Progenitor cell of endocrine pancreas (in vitro differentiated cells): ENCODE data around the gene APOM. TPM values are rescaled to one million over a fixed set of nuclear protein-coding genes. Genes with fewer than 3 reads are reported as not detected.

ENCODE experiments used
- DNase-seq: peaks from one replicate; pipeline ENCODE4 v3.0.0; 2021; ENCODE audit warnings: low spot score; ENCODE audit not compliant: unreplicated experiment
- H3K27ac Mint-ChIP-seq: 2 replicates; pipeline ENCODE4 v1.8.0; 2021; ENCODE audit warnings: mild to moderate bottlenecking, moderate library complexity, mixed read lengths
- H3K27me3 Mint-ChIP-seq: 2 replicates; pipeline ENCODE4 v1.8.0; 2021; ENCODE audit warnings: mixed read lengths
- H3K36me3 Mint-ChIP-seq: 2 replicates; pipeline ENCODE4 v1.8.0; 2022; ENCODE audit warnings: mixed read lengths; ENCODE audit not compliant: insufficient read depth
- H3K4me1 Mint-ChIP-seq: 2 replicates; pipeline ENCODE4 v1.8.0; 2021; ENCODE audit warnings: low read depth, mixed read lengths
- H3K4me3 Mint-ChIP-seq: 2 replicates; pipeline ENCODE4 v1.8.0; 2021; ENCODE audit warnings: low read depth, mild to moderate bottlenecking, moderate library complexity, mixed read lengths
- H3K9me3 Mint-ChIP-seq: 2 replicates; pipeline ENCODE4 v1.8.0; 2021; ENCODE audit warnings: low read depth, mixed read lengths
- microRNA-seq: library from miRNA; unstranded; fragments of <30 nt; microRNA quantifications from one replicate; pipeline ENCODE4 v1.1.0, GENCODE V29; 2020; ENCODE audit warnings: borderline number of aligned reads; ENCODE audit not compliant: unreplicated experiment
- total RNA-seq: library from RNA; stranded (reverse); gene quantifications from 2 replicates; pipeline ENCODE4 v1.2.1, GENCODE V29; 2021
- TF ChIP-seq, protein P1 (sequence below): fragments of 200-600 bp; sonication (generic); IDR thresholded peaks from one replicate; pipeline ENCODE4 v1.5.0; 2021; ENCODE audit warnings: antibody characterized with exemption, mild to moderate bottlenecking; ENCODE audit not compliant: unreplicated experiment

The APOM gene
- total RNA-seq, 1 donor from 2014 or later = 7.1 TPM

DNA sequence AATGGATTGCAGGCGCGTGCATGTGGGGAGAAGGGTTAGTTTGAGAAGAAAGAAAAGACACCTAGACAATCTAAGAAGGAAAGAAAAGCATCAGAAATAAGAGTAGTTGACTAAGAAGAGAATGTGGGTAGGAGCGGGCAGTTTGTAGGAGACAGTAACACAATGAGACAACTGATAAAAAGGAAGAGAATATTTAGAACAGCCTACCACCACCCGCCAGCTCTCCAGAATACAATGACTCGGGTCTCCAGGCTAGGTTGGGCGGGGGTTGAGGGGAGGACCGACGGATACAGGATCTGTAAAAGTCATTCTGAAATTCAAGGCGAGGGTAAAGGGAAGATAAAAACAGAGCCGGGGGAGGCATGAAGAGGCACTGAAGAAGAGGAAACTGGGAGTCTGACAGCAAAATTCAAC lies 46.7 kb downstream of the APOM start:
- no peaks in the 10 kb centered on the region for H3K27me3 Mint-ChIP-seq
- H3K4me1 Mint-ChIP-seq = peaks cover 19% of the 10 kb centered on the region
- DNase-seq = no peak
- no peaks in the 10 kb centered on the region for H3K9me3 Mint-ChIP-seq
- TF ChIP-seq, protein P1, sequence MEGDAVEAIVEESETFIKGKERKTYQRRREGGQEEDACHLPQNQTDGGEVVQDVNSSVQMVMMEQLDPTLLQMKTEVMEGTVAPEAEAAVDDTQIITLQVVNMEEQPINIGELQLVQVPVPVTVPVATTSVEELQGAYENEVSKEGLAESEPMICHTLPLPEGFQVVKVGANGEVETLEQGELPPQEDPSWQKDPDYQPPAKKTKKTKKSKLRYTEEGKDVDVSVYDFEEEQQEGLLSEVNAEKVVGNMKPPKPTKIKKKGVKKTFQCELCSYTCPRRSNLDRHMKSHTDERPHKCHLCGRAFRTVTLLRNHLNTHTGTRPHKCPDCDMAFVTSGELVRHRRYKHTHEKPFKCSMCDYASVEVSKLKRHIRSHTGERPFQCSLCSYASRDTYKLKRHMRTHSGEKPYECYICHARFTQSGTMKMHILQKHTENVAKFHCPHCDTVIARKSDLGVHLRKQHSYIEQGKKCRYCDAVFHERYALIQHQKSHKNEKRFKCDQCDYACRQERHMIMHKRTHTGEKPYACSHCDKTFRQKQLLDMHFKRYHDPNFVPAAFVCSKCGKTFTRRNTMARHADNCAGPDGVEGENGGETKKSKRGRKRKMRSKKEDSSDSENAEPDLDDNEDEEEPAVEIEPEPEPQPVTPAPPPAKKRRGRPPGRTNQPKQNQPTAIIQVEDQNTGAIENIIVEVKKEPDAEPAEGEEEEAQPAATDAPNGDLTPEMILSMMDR = no peak
- peaks cover 11% of the 10 kb centered on the region for H3K36me3 Mint-ChIP-seq
- H3K27ac Mint-ChIP-seq = peak overlapping the region; percentile 95
- peak overlapping the region; percentile 96 for H3K4me3 Mint-ChIP-seq

- Mint-ChIP-seq H3K4me1 (peaks cover 18% of the 10 kb centered on the region), H3K4me3 (peak within 1 kb of the TSS; percentile 96), H3K27ac (peak within 1 kb of the TSS; percentile 95), H3K27me3 (no peaks in the 10 kb centered on the region), H3K9me3 (no peaks in the 10 kb centered on the region), H3K36me3 (peaks cover 4% of the 10 kb centered on the region)
- DNase-seq = peak; percentile 92
- TF ChIP-seq, protein P1 = no peak
These were observed 47.4 kb downstream of the APOM start, which contains the start of gene ABHD16A for GRCh38 chr6:31702819-31703716. Gene ABHD16A (minus strand): TSS chr6:31703324. CDS start chr6:31703281, 43 bp downstream.

DNA sequence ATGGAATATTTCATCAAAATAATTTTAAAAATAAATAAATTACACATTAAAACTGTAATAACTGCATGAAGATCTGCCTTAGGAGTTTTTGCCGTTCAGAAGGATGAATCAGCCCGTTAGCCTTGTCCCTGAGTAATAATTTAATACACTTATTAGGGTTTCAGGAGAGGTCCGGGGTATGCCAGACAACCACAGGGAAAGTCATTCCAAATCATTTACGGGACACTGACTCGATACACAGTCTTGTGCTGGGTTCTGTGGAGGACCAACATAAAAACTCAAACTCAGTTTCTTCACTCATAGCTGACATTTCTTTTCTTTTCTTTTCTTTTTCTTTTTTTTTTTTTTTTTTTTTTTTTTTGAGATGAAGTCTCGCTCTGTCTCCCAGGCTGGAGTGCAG lies 50.2 kb downstream of the APOM start:
- TF ChIP-seq, protein P1 = no peak
- H3K9me3 Mint-ChIP-seq = no peaks in the 10 kb centered on the region
- no peak overlapping the region for H3K27ac Mint-ChIP-seq
- DNase-seq = no peak
- H3K4me3 Mint-ChIP-seq = no peak overlapping the region
- peaks cover 15% of the 10 kb centered on the region for H3K4me1 Mint-ChIP-seq
- peaks cover 2% of the 10 kb centered on the region for H3K36me3 Mint-ChIP-seq
- no peaks in the 10 kb centered on the region for H3K27me3 Mint-ChIP-seq

GRCh38 chr6:31706599-31706998 lies 50.9 kb downstream of the APOM start, which contains the start of gene LY6G6F:
Gene LY6G6F (plus strand): TSS chr6:31706866. CDS start chr6:31706907, 41 bp downstream.
- no peaks in the 10 kb centered on the region for H3K9me3 Mint-ChIP-seq
- no peaks in the 10 kb centered on the region for H3K36me3 Mint-ChIP-seq
- peaks cover 9% of the 10 kb centered on the region for H3K4me1 Mint-ChIP-seq
- no peak within 1 kb of the TSS for H3K27ac Mint-ChIP-seq
- H3K27me3 Mint-ChIP-seq = no peaks in the 10 kb centered on the region
- no peak for DNase-seq
- H3K4me3 Mint-ChIP-seq = no peak within 1 kb of the TSS
- TF ChIP-seq, protein P1 = no peak

DNA sequence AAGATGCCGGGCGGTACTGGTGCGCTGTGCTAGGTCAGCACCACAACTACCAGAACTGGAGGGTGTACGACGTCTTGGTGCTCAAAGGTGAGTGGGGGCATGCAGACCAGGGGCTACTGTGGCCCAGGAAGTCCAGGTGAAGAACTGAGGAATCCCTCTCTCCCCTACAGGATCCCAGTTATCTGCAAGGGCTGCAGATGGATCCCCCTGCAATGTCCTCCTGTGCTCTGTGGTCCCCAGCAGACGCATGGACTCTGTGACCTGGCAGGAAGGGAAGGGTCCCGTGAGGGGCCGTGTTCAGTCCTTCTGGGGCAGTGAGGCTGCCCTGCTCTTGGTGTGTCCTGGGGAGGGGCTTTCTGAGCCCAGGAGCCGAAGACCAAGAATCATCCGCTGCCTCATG lies 52.0 kb downstream of the APOM start:
- Mint-ChIP-seq H3K27ac (no peak overlapping the region), H3K36me3 (no peaks in the 10 kb centered on the region), H3K27me3 (peaks cover 7% of the 10 kb centered on the region), H3K9me3 (no peaks in the 10 kb centered on the region), H3K4me3 (no peak overlapping the region), H3K4me1 (peaks cover 4% of the 10 kb centered on the region)
- TF ChIP-seq, protein P1 = no peak
- no peak for DNase-seq

Small RNA genes within 50 kb of the gene (microRNA-seq; reads per million reads assigned to microRNA genes)
- gene MIR4646 = 3.0 reads per million
- 2.4 reads per million for gene MIR6832

Other genes with a start within 250 kb of the APOM start
- gene MICB, start 157.7 kb upstream of the APOM start, total RNA-seq = 0.43 and 0.95 TPM in 2 replicates
- not detected in 2 replicates for gene MCCD1, start 126.9 kb upstream of the APOM start, total RNA-seq
- gene DDX39B, start 113.9 kb upstream of the APOM start, total RNA-seq = 766 and 810 TPM in 2 replicates
- gene ATP6V1G2, start 109.3 kb upstream of the APOM start, total RNA-seq = 1.5 TPM in 2 replicates
- gene NFKBIL1, start 108.3 kb upstream of the APOM start, total RNA-seq = 26.4 and 28.7 TPM in 2 replicates
- gene LTA, start 83.6 kb upstream of the APOM start, total RNA-seq = not detected in 2 replicates
- gene TNF, start 80.3 kb upstream of the APOM start, total RNA-seq = not detected in 2 replicates
- 0.57 TPM in 1 of 2 replicates, not detected in the other for gene LTB, start 73.5 kb upstream of the APOM start, total RNA-seq
- not detected in 2 replicates for gene LST1, start 69.6 kb upstream of the APOM start, total RNA-seq
- not detected in 2 replicates for gene NCR3, start 62.9 kb upstream of the APOM start, total RNA-seq
- gene AIF1, start 40.7 kb upstream of the APOM start, total RNA-seq = 1.7 and 3.1 TPM in 2 replicates
- 272 and 273 TPM in 2 replicates for gene PRRC2A, start 35.2 kb upstream of the APOM start, total RNA-seq
- 458 and 471 TPM in 2 replicates for gene BAG6, start 3.2 kb upstream of the APOM start, total RNA-seq
- 23.6 and 24.1 TPM in 2 replicates for gene C6orf47, start 4.9 kb downstream of the APOM start, total RNA-seq
- 15.2 and 18.0 TPM in 2 replicates for gene GPANK1, start 9.1 kb downstream of the APOM start, total RNA-seq
- 163 and 165 TPM in 2 replicates for gene CSNK2B, start 10.2 kb downstream of the APOM start, total RNA-seq
- 24.8 and 30.6 TPM in 2 replicates for gene LY6G5B, start 14.1 kb downstream of the APOM start, total RNA-seq
- gene LY6G5C, start 25.2 kb downstream of the APOM start, total RNA-seq = 4.4 and 6.5 TPM in 2 replicates
- 93.0 and 96.9 TPM in 2 replicates for gene ABHD16A, start 47.4 kb downstream of the APOM start, total RNA-seq
- gene LY6G6F, start 51.0 kb downstream of the APOM start, total RNA-seq = not detected in 2 replicates
- gene LY6G6D, start 59.5 kb downstream of the APOM start, total RNA-seq = not detected in 2 replicates
- gene LY6G6C, start 65.9 kb downstream of the APOM start, total RNA-seq = 0.60 and 1.3 TPM in 2 replicates
- not detected in 2 replicates for gene MPIG6B, start 67.5 kb downstream of the APOM start, total RNA-seq
- gene DDAH2, start 73.4 kb downstream of the APOM start, total RNA-seq = 218 and 233 TPM in 2 replicates
- 275 and 286 TPM in 2 replicates for gene CLIC1, start 80.6 kb downstream of the APOM start, total RNA-seq
- 45.0 and 51.3 TPM in 2 replicates for gene MSH5, start 84.1 kb downstream of the APOM start, total RNA-seq
- 8.6 and 11.9 TPM in 2 replicates for gene SAPCD1, start 106.8 kb downstream of the APOM start, total RNA-seq
- gene VWA7, start 121.4 kb downstream of the APOM start, total RNA-seq = 9.5 and 11.6 TPM in 2 replicates
- 85.6 and 92.6 TPM in 2 replicates for gene VARS1, start 139.9 kb downstream of the APOM start, total RNA-seq
- 80.4 and 82.9 TPM in 2 replicates for gene LSM2, start 151.1 kb downstream of the APOM start, total RNA-seq
- gene HSPA1L, start 159.4 kb downstream of the APOM start, total RNA-seq = 2.4 and 2.5 TPM in 2 replicates
- 52.5 and 56.6 TPM in 2 replicates for gene HSPA1A, start 159.6 kb downstream of the APOM start, total RNA-seq
- gene HSPA1B, start 171.8 kb downstream of the APOM start, total RNA-seq = 152 and 165 TPM in 2 replicates
- gene NEU1, start 206.9 kb downstream of the APOM start, total RNA-seq = 52.4 and 57.4 TPM in 2 replicates
- gene SLC44A4, start 223.1 kb downstream of the APOM start, total RNA-seq = 17.5 and 19.1 TPM in 2 replicates
- 161 and 175 TPM in 2 replicates for gene EHMT2, start 241.8 kb downstream of the APOM start, total RNA-seq
- 47.1 and 55.5 TPM in 2 replicates for gene ZBTB12, start 246.2 kb downstream of the APOM start, total RNA-seq